NCI-H187 treated with DMSO at 0.1 percent for 48 hours (cell line): ENCODE data around the gene ZNF750.

Experiments
- DNase-seq: peaks from one replicate; lab custom pipeline; 2025; lab: John Stamatoyannopoulos, UW

ZNF750 gene

GRCh38 chr17:82839617-82840292, at the start of gene ZNF750:
ZNF750 (minus strand) TSS chr17:82840022; CDS start chr17:82832454, 7,568 bp downstream.
- peak; percentile 81 for DNase-seq

- DNase-seq = no peak
Measured at GRCh38 chr17:82888583-82889495, 49.0 kb upstream of the ZNF750 start.

GRCh38 chr17:82887255-82888164, 47.7 kb upstream of the ZNF750 start:
- DNase-seq = no peak

DNA sequence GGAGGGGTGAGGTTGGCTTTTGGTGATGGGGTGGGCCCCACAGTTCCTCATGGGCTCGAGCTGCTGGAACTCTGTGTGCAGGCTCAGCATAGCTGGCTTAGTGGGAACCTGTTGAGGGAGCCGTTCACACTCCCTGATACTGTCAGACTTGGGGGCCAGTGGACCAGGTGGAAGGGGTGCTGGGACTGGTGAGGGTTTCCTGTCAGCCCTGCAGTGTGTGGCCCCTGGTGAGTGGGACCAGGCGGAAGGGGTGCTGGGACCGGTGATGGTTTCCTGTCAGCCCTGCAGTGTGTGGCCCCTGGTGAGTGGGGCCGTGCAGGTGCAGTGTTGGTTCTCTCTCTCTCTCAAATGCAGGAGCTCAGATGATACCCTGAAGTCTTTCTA, 45.1 kb upstream of the ZNF750 start:
- DNase-seq = no peak

DNA sequence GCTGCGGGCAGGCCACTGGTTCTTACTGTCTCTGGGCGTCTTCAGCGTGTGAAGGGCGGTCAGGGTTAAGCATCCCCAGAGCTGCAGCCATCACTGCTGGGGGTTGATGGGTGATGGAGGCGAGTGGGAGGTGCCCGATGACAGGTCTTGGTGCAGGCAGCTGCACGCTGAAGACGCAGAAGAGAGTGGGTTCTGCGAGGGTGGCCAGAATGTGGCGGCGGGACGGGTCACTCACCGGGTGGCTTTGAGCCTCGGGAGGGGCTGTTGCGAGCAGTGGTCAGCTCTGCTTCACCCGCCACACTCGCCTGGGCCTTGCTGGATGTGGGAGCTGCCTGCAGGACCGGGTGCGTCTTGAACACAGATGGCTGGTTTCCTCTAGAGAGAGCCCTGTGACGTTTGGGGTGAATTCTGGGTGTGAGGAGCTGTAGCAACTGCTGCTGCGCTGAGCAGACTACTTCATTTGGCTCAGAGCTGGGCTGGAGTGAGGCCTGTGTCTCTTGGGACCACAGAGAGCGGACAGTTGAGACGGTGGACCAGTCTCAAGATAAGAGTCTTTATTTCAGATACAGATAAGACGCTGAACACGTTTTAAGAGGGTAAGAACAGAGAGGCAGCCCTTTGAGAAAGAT, 44.6 kb upstream of the ZNF750 start:
- DNase-seq = no peak

DNA sequence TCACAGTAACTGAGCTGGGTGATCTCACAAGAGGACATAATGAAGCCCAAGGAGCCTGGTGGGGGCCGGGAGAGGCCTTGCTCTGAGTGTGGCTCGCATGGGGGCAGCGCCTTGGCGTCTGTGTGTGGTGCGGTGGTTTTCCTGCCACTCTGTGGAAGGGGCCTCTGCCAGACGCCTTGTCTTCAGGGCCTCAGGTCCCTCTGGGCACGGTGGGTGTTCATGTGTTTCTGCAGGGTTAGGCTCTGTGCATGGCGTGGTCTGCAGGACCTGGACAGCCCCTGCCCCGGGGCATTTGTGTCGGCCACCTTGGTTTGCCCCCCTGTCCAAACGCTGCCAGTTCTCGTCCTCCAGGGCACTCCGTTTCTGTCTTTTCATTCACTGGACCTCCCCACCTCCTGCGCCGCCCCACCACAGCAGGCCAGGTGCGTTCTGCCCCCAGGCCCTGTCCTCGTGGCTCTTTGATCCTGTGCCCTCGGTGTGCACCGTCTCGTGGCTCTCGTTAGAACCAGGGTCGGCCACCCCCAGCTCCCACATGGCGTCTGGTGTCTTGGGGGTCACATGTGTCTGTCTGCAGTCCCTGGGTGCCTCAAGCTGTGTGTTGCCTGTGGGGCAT, 43.7 kb upstream of the ZNF750 start:
- no peak for DNase-seq

DNA sequence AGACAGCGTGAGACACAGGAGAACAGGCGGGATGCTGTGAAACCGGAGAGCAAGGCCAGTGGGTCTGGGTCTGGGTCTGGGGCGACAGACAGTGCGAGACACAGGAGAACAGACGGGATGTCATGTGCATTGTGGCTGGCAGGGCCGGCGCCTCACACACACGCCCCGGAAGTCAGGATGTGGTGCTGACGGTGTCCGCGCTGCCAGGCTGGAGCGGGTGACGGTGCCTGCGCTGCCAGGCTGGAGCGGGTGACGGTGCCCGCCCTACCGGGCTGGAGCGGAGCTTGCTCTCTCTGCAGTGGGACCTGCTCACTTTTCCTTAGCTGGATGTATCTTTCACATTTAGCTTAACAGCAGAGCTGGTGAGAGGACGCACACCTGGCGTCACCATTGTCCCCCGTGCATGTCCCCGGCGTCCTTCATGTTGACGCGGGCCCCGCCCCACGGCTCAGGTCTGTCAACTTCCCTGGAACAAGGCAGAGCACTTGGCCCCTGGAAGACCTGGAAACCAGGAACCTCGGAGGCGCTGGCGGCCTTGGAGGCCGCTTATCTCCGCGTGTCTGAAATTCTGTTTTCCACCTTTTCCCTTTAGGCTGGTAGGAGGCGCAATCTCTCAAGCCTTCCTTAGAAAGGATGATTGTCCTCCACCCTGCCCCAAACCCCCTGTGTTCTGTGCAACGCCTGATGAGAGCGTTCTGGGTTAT, 43.0 kb upstream of the ZNF750 start:
- peak; percentile 58 for DNase-seq

- DNase-seq = no peak
Measured at GRCh38 chr17:82881900-82882714, 42.3 kb upstream of the ZNF750 start.

GRCh38 chr17:82881324-82881823, 41.6 kb upstream of the ZNF750 start:
- no peak for DNase-seq

DNA sequence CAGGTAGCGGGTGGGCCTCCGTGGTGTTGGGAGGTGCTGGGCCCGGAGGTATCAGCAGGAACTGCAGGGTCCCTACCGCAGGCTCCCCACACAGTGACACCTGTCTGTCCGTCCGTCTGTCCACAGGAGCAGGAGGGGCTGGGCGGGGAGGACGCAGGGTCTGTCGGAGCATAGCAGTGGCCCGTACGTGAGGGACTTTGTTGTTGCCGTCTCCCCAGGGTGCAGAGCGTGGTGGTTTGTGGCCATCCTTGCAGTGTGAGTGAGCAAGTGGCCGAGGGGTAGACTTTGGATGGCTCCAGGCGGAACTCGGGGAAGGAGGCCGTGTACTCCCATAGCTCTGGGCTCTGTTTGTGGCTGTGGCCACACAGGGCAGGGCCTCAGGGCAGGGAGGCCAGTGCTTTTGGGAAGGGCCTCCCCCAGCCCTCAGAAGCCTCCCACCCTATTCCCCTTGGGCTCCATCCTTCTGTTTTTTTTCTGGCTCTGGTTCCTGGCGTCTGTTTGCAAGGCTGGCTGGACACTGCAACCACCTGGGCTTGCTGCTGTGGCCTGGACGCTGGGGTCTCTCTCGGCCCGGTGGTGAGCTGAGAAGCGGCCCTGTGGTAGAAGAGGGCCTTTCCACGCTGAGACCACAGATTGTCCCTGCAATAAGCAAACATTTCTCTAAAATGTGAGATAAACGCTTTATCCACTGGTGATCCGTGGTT, 41.0 kb upstream of the ZNF750 start:
- no peak for DNase-seq

GRCh38 chr17:82879241-82879640, 39.4 kb upstream of the ZNF750 start:
- no peak for DNase-seq

DNA sequence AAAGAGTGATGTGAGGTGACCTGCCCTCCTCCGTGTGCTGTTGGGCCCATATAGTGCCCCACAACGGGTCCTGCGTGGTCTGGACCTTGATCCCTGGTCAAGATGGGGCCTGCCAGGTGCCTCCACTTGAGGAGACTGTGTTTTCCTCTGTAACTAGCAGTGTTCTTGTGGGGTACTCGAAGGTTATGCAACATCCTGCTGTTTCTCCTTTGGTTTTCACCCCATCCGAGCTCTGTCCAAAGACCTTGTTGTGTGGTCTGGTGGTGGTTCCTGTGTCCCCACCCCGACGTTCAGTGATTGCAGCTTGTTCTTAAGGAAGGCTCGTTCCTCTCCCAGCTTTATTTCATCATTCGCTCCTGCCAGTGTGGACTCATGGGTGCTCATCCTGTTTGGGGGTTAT, 38.7 kb upstream of the ZNF750 start:
- DNase-seq = no peak

- no peak for DNase-seq
Measured at GRCh38 chr17:82876602-82877379, 37.0 kb upstream of the ZNF750 start.

DNA sequence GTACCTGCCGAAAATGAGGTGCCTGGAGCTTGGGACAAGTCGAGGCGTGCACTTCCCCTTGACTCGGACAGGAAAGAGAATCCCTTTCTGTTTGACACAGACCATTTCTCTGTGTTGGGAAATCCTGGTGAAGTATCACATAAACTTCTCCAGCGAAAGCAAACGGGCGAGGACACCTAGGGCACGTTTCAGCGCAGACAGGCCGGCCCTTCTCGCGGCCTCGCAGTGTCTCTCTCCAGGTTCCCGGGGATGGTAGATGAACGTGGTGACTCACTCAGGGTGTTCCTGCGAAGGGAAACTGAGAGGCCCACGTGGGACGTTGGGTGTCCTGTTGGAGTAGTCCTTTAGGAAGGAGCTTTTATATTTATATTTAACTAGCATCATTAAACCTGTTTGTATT, 36.3 kb upstream of the ZNF750 start:
- DNase-seq = no peak

GRCh38 chr17:82875407-82875856, 35.6 kb upstream of the ZNF750 start:
- DNase-seq = no peak

DNA sequence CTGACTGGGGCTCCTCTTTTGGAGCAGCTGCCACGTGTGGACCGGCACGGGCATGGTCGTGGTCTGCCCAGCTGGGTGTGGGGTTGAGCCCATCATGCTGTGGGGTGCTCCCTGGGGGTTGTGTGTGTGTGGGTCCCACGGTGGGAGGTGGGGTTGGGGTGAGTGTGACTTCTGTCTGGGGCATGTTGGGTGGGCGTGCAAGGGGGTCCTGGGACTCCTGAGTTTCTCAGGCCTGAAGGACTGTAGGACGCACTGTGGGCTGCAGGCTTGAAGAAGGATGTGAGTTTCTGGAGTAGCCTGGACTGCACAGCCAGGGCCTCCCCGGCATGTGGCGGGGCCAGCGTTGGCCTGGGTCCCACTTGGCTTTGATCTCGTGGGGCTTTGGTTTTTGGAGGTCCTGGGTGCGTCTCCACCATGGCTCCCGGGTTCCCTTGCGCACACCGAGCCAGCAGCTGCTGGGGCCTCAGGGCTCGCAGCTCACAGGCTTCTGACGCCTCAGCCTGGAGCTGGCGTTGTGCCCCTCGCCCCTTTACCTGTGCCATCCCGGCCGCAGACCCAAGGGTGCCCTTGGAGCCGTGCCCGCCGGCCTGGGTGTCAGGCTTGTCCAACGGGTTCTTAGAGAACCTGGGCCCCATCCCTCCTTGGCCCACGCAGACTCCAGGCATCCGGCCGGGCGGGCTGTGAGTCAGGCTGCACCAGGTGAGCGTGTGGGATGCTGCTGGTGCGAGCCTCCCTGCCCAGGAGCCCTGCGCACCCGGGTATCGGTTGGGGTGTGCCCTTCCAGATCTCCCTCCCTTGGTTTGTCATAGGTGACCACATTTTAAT, 34.4 kb upstream of the ZNF750 start:
- DNase-seq = no peak

DNA sequence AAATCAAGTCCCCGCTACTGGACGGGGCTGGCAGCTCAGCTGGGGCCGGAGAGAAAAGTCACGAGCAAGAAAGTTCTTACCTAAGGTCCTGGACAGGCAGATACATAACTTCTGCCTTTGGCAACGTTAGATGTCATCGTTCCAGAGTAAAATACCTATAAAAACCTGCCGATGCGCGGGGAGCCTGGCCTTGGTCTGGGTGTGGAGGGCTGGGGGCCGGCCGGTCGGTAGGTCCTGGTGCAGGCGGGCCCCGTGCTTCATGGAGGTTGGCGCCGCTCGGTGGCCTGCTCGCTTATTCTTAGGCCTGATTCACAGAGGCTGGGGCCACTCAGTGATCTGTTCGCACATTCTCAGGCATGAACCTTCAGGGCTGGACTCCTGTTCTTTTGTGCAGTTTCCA, 33.7 kb upstream of the ZNF750 start:
- no peak for DNase-seq
